B cell (primary cell): ENCODE data around the gene FBXO34.
"Not testable (repeated sequence)": the region's sequence is repeated elsewhere in the genome, so short reads cannot be mapped to it uniquely, and the experiment has no call there.

Experiments used
- EZH2 ChIP-seq: IDR thresholded peaks from 2 replicates; pipeline ENCODE4 v1.6.1; 2012; ENCODE audit warnings: borderline replicate concordance, low read depth, mild to moderate bottlenecking, moderate library complexity, low read length; ENCODE audit not compliant: insufficient read depth, poor library complexity, severe bottlenecking
- TF ChIP-seq, protein P1 (sequence below): fragments of 200-600 bp; IDR thresholded peaks from one replicate; pipeline ENCODE4 v1.8.0; 2022; ENCODE audit warnings: antibody characterized with exemption, mild to moderate bottlenecking

DNA sequence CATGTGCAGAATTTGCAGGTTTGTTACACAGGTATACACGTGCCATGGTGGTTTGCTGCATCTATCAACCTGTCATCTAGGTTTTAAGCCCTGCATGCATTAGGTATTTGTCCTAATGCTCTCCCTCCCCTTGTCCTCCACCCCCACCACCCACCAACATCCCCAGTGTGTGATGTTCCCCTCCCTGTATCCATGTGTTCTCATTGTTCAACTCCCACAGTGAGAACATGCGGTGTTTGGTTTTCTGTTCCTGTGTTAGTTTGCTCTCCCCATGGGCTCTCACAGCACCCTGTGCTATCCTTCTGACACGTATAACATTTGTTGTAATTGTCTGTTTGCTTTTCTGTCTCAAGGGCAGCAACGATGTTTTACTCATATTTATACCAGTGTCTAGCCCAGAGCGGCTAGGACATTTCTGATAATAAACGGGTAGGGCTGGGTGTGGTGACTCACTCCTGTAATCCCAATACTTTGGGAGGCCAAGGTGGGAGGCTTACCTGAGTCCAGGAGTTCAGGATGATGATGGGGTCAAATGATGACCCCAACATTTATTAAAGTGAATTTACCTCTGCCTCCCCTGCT lies 73.5 kb downstream of the FBXO34 start:
- TF ChIP-seq, protein P1, sequence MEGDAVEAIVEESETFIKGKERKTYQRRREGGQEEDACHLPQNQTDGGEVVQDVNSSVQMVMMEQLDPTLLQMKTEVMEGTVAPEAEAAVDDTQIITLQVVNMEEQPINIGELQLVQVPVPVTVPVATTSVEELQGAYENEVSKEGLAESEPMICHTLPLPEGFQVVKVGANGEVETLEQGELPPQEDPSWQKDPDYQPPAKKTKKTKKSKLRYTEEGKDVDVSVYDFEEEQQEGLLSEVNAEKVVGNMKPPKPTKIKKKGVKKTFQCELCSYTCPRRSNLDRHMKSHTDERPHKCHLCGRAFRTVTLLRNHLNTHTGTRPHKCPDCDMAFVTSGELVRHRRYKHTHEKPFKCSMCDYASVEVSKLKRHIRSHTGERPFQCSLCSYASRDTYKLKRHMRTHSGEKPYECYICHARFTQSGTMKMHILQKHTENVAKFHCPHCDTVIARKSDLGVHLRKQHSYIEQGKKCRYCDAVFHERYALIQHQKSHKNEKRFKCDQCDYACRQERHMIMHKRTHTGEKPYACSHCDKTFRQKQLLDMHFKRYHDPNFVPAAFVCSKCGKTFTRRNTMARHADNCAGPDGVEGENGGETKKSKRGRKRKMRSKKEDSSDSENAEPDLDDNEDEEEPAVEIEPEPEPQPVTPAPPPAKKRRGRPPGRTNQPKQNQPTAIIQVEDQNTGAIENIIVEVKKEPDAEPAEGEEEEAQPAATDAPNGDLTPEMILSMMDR, result not testable (repeated sequence)
- TF ChIP-seq EZH2, result not testable (repeated sequence)
